Renal pelvis (tissue), 12 donors: Measurements from ENCODE around the gene HMGB4. TPM values are rescaled to one million over a fixed set of nuclear protein-coding genes. Genes with fewer than 3 reads are reported as not detected.

Source experiments
- DNase-seq: peaks from one replicate; pipeline ENCODE4 v3.0.0-alpha.2; 2013
- long read RNA-seq, 16 experiments: transcript quantifications; one replicate each; lab custom pipeline, GENCODE V29; 2026
- polyA plus RNA-seq, 3 donors: library from polyadenylated mRNA; unstranded; fragments of 120-200 nt; gene quantifications; one replicate each; pipeline ENCODE4 v1.2.1, GENCODE V29; 2013; ENCODE audit not compliant: insufficient read length in 3 of 3

HMGB4 gene
- polyA plus RNA-seq, result not detected
- long read RNA-seq, donor 1, result 0 reads
- long read RNA-seq, donor 2, result 0 reads
- long read RNA-seq, donor 3, result 0 reads
- long read RNA-seq, donor 4, result 0 reads
- long read RNA-seq, donor 5, result 0 reads
- long read RNA-seq, donor 6, result 0 reads
- long read RNA-seq, donor 7, result 0 reads
- long read RNA-seq, donor 8, result 0 reads
- long read RNA-seq, donor 9, result 0 reads
- long read RNA-seq, donor 10, result 0 reads
- long read RNA-seq, donor 11, result 0 reads
- long read RNA-seq, donor 12, result 0 reads
- long read RNA-seq, donor 13, result 0 reads
- long read RNA-seq, donor 14, result 0 reads
- long read RNA-seq, donor 15, result 0 reads
- long read RNA-seq, donor 16, result 0 reads

DNA sequence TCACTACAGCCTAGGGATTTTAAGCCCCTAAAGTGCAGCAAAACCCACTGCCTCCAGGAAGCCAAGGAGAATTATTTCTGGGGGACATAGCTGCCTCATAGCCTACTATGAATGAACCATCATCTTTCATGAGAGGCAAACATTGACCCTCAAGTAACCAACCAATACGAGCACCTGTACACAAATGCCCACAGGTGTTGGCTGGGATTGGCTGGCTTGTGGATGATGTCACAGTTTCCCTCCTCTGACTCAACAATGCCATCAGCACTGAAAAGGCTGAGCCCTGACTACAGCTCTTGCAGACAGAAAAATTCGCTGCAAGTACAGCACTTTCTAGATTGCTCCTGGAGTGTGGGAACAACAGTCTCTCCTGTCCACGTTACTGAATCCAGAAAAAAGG is at the start of gene HMGB4:
Gene HMGB4 (plus strand): TSS at position 301 of the 400 bp plus-strand sequence. CDS start 113 bp downstream, outside the sequence.
- no peak for DNase-seq

- no peak for DNase-seq
These were observed 49.7 kb upstream of the HMGB4 start for GRCh38 chr1:33814166-33814565.

GRCh38 chr1:33815061-33815460 is 48.8 kb upstream of the HMGB4 start:
- no peak for DNase-seq

- no peak for DNase-seq
These were observed 45.8 kb upstream of the HMGB4 start for GRCh38 chr1:33818071-33818470.

DNA sequence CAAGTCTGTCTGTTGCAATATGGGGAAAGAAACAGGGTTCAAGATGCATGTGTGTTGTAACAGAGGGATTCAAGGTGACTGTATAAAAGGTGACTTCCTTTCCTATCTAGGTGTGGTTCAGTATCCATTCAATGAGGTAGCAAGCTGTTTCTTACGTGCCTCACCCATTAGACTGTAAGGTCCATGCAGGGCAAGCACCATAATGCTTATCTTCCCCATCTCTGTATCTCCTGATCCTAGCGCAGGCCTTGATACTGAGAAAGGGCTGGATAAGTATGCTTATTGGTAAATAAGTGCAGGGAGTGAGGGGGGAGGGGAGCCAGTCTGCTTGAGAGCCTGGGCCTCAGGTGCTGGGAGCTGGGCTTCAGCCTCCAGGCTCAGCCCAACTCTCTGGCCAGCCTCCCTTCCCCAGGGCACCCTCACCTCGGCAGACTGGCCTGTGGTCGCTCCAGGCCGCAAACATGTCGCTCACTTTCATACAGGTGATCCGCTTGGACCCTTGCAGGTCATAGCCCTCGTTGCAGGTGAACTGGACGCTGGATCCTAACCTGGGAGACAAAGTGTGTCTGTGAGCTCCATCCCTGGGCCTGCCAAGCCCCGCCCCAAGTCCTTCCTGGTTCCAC is 44.5 kb upstream of the HMGB4 start:
- DNase-seq, result no peak

- no peak for DNase-seq
These were observed 44.0 kb upstream of the HMGB4 start for GRCh38 chr1:33819913-33820311.

DNA sequence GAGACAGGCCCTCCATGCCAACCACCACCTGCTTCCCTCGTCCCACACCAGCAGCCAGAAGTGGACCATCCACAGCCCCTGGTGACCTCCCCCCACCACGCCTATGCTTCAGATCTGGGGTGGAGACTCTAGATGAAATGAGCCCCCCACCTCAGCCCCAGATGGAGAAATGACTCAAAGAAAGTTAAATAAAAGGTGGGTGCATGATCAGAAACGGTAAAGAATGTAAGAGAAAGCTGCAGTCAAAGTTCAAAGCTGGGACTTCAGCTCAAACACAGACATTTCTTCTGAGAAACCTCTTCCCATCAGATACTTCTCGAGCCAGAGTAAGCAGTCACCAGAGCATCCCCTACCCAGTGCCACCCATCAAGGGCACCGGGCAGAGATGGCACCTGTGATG is 43.1 kb upstream of the HMGB4 start:
- no peak for DNase-seq

GRCh38 chr1:33821291-33821690 is 42.6 kb upstream of the HMGB4 start:
- no peak for DNase-seq

DNA sequence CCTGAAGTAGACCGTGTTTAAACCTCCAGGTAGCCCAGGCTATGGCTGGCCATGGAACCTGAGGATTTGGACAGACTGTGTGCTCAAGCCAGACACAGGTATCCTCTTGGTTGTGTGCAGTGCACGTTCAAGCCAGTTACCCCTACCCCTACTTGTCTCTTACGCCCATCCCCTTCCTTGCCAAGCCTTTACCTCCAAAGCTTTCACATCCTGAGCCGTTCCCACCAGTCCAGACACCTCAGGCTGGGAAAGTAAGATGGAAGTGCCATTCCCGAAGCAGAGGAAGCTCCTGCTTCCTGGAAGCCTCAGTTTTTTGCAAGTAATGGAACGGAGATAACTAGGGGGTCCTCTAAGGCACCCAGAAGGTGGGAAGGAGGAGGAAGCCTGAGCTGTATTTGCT is 41.5 kb upstream of the HMGB4 start:
- DNase-seq, result no peak

DNA sequence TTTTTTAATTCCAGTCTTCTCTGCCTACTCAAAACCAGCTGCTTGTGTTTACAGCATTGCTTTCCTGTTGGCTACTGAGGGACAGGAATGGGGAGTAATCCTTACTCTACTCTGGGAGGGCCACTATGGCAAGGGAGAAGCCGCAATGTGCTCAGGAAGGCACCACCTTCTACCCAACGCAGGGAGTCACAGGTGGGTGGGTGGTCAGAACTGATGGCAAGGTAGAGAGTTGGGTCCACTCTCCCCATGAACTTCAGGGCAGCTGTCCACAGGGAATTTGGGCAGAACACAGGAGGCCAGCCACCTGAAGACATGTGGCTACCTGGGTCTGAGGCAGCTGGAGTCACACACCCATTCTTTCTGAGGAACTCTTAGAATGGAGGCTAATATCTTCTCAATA is 40.5 kb upstream of the HMGB4 start:
- no peak for DNase-seq

GRCh38 chr1:33823830-33824229 is 40.0 kb upstream of the HMGB4 start:
- no peak for DNase-seq

- no peak for DNase-seq
These were observed 39.6 kb upstream of the HMGB4 start for GRCh38 chr1:33824321-33824720.

DNA sequence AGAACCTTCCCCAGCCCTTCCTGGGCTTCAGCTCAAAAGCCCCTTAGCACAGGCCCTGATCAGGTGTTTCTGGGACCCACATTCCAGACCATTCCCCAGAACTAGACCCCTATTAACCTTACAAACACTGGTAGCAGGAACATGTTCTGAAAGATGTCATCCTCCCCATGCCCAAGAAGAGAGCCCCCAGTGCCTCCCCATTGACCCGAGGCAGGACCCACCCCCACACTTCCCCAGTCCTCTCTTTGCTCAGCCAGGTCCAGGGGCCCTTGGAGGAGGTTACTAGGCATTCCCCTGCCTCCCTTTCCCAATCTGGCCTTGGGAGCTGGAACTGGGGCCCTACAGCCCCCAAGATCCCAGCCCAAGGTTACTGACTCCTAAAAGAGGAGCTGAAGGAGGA is 38.9 kb upstream of the HMGB4 start:
- DNase-seq, result no peak

DNA sequence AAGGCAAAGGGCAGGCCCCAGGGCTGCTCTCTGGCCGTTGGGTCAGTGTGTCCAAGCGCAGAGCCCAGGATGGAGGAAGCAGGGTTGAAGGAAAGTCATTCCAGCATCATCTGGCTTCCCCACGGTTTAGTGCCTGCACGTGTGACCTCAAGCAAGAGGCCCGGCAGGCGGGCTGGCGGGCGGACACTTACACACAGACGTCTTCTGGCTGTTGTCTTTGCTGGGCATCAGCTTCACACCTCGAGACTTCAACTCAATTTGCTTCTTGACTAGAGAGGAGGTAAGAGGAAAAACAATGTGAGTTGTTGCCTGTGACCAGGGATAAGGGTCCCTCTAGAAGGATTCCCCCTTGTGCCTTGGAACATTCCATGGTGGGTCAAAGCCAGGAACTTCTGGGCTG is 38.4 kb upstream of the HMGB4 start:
- DNase-seq, result no peak

GRCh38 chr1:33826311-33826710 is 37.6 kb upstream of the HMGB4 start:
- no peak for DNase-seq

GRCh38 chr1:33826711-33827110 is 37.2 kb upstream of the HMGB4 start:
- no peak for DNase-seq

- no peak for DNase-seq
These were observed 35.8 kb upstream of the HMGB4 start for GRCh38 chr1:33828059-33828458.

DNA sequence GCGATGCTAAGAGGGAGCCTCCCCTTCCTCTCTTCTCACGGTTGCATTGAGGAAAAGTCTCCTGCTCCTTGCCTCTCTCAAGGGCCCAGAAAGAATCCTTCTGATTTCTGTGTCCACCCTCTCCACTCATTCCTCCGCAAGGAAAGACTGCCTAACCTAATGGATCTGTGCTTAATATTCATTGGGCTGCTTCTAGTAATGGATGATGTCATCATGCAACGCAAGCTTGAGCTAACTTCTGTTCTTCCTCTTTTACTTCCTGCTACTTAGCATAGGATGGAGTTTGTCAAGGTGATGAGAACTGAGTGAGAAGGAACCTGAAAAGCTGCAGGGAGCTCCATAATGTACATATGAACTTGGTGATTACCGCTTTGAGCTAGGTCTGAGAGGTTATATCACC is 35.2 kb upstream of the HMGB4 start:
- DNase-seq, result no peak

GRCh38 chr1:33836911-33837310 is 27.0 kb upstream of the HMGB4 start:
- DNase-seq, result no peak

DNA sequence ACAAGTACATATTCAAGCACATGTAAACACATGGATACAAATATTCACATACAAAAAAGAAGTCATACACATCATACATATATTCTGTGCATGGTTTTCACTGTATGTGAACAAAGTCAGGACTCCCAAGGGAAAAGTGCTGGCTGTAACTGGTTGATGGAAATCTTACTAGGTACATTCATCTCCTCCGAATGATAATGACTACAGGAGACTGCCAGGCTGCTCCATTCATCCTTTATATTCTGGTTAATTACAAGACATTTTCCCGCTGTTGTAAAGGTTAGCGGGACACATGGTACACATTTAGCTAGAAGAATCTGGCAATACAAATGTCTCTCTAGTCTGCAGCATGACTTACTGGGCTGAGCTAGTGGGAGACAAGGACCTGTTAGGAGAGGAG is 26.2 kb upstream of the HMGB4 start:
- no peak for DNase-seq

DNA sequence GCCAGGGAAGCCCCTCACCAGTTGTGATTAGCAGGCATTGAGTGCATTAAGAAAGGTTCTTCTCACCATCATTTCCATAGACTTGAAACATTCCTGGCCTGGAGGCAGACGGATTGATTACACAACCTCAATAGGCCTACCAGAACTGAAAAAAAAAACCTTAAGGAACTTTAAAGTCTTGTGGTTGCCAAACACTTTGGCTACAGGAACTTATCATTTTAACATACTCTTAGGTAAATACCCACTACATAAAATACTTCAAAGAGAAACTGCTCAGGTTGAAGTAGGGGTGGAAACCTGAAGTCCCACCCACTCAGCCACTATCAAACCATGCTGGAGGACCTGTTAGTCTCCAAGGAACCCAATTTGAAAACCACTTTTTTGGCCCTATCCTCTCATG is 22.4 kb upstream of the HMGB4 start:
- DNase-seq, result no peak

DNA sequence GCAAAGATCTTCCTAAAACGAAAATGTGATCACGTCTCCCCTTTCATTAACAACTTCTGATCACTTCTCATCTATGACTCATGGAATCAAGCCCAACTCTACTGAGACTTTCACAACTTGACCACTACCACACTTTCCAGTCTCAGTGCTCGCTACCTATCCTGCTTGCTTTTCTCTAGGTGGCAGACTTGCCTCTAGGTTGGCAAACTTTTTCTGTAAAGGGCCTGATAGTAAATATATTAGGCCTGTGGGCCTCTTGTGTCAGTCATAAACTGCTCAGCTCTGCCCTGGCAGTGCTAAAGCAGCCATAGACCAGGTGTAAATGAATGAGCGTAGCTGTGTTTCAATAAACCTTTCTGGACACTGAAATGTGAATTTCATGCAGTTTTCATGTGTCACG is 21.5 kb upstream of the HMGB4 start:
- DNase-seq, result no peak

DNA sequence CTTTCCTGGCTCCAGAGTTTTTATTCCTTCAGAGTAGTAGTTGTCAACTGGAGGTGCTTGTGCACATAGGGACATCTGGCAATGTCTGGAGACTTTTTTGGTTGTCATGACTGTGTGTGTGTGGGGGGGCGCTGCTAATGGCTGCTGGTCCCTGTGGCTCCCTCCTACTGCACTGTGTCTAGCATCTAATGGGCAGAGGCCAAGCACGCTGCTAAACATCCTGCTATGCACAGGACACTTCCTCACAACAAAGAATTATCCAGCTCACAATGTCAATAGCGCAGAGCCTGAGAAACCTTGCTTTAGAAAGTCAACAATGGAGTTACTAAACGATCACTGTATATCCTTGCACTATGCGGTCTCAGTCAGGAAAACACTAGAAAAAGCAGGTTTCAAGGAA is 19.7 kb upstream of the HMGB4 start:
- DNase-seq, result no peak

DNA sequence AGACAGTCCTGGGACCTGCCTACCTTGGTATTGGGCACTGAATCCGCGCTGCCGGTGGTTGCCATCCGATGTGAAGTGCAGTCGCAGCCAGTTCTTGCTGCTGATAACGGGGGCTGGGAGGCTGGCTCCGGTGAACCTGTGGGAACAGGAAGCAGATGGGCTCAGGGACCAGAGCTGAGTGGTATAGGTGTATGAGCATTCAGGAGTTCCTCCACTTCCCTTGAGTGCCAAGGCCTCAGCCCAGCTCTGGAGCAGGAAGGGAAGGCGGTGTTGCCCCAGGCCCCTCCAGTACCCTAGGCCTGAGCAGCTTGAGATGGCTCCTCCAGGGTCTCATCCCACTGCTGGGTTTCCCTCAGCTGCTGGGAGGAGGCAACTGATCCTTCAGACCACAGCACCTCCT is 17.0 kb upstream of the HMGB4 start:
- DNase-seq, result no peak
